Stimulated activated CD4-positive, alpha-beta T cell treated with anti-CD3 and anti-CD28 coated beads, TNF-alpha, amount 100 ng/mL, for 48 hours (primary cell): Measurements from ENCODE around the gene KCNC3.

ENCODE experiments used
- DNase-seq, 3 donors: peaks; one replicate each; pipeline ENCODE4 v3.0.0-alpha.2; 2020; ENCODE audit warnings: low read depth in 3 of 3

The KCNC3 gene

GRCh38 chr19:50327461-50328223 lies 1.5 kb downstream of the KCNC3 start:
- DNase-seq = no peak

GRCh38 chr19:50327013-50327412 lies 2.2 kb downstream of the KCNC3 start:
- DNase-seq = no peak

GRCh38 chr19:50326101-50326664 lies 3.0 kb downstream of the KCNC3 start:
- no peak for DNase-seq

GRCh38 chr19:50325310-50326100 lies 3.7 kb downstream of the KCNC3 start:
- DNase-seq = peak; percentile 61 to 67 (median 64)

- DNase-seq = no peak
These were observed 4.8 kb downstream of the KCNC3 start for GRCh38 chr19:50324331-50324730.

GRCh38 chr19:50323782-50324133 lies 5.4 kb downstream of the KCNC3 start:
- no peak for DNase-seq

- no peak for DNase-seq
These were observed 6.0 kb downstream of the KCNC3 start for GRCh38 chr19:50322931-50323781.

GRCh38 chr19:50322234-50322633 lies 6.9 kb downstream of the KCNC3 start:
- DNase-seq = no peak

GRCh38 chr19:50321831-50322230 lies 7.3 kb downstream of the KCNC3 start:
- DNase-seq = no peak

- DNase-seq = no peak
These were observed 8.6 kb downstream of the KCNC3 start for GRCh38 chr19:50320596-50320995.

- DNase-seq = no peak
These were observed 9.1 kb downstream of the KCNC3 start for GRCh38 chr19:50320051-50320450.

- no peak for DNase-seq
These were observed 10.0 kb downstream of the KCNC3 start for GRCh38 chr19:50319156-50319555.

GRCh38 chr19:50318438-50318837 lies 10.7 kb downstream of the KCNC3 start:
- no peak for DNase-seq

- no peak for DNase-seq
These were observed 12.1 kb downstream of the KCNC3 start for GRCh38 chr19:50317115-50317514.

- no peak for DNase-seq
These were observed 13.3 kb downstream of the KCNC3 start for GRCh38 chr19:50315773-50316448.

GRCh38 chr19:50314724-50315708 lies 14.2 kb downstream of the KCNC3 start:
- no peak for DNase-seq

GRCh38 chr19:50313812-50314536 lies 15.2 kb downstream of the KCNC3 start:
- DNase-seq = no peak

GRCh38 chr19:50312967-50313811 lies 16.0 kb downstream of the KCNC3 start:
- DNase-seq = no peak
